Measurements from ENCODE around the gene COX8A.

Gene COX8A

GRCh38 chr11:64022125-64022784 lies 47.8 kb downstream of the COX8A start:
- no peak for FAIRE-seq

GRCh38 chr11:64023712-64024710 lies 49.6 kb downstream of the COX8A start:
- no peak for FAIRE-seq

- FAIRE-seq: no peak
Measured at GRCh38 chr11:64025205-64025604, 50.8 kb downstream of the COX8A start.
